Activated effector memory CD4-positive, alpha-beta T cell treated with Interleukin-2 at 50 U/mL for 16 hours (primary cell): ENCODE measurements around the gene TEX50.
"Not testable (repeated sequence)": the region's sequence is repeated elsewhere in the genome, so short reads cannot be mapped to it uniquely, and the experiment has no call there.

ENCODE experiments used
- DNase-seq: peaks from one replicate; pipeline ENCODE4 v3.0.0-alpha.2; 2020

The TEX50 gene, protein sequence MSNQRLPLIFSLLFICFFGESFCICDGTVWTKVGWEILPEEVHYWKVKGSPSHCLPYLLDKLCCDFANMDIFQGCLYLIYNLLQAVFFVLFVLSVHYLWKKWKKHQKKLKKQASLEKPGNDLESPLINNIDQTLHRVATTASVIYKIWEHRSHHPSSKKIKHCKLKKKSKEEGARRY

GRCh38 chr1:173635116-173635515 lies at the start of gene TEX50:
Gene TEX50 (plus strand): TSS chr1:173635338. CDS start chr1:173635522, 184 bp downstream.
- no peak for DNase-seq

GRCh38 chr1:173590557-173590956 lies 44.6 kb upstream of the TEX50 start:
- DNase-seq = no peak

GRCh38 chr1:173591138-173591537 lies 44.0 kb upstream of the TEX50 start:
- not testable (repeated sequence) for DNase-seq

- no peak for DNase-seq
These were observed 38.9 kb upstream of the TEX50 start for GRCh38 chr1:173596097-173596825.

DNA sequence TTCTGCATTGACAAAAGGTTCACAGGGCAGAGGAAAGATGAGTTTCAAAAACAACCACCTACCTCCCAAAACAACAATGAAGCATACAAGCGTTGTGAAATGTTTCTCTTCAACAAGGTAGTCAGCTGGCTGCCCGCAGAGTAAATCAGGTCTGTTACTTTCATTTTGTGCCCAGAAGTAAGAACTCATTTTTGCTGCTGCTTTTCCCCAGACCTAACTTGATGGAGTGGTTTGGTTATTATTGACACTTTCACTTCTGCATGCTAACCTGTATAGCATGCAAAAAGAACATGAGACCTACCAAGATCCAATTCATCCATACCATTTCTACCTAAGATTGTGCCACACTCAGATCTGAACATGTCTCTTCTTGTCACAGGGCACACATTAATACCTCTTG lies 33.5 kb upstream of the TEX50 start:
- DNase-seq = no peak

GRCh38 chr1:173603056-173603591 lies 32.0 kb upstream of the TEX50 start, which contains the start of gene SLC9C2:
Gene SLC9C2 (minus strand): TSS chr1:173603072. CDS start chr1:173601776, 1,296 bp downstream.
- DNase-seq = no peak

DNA sequence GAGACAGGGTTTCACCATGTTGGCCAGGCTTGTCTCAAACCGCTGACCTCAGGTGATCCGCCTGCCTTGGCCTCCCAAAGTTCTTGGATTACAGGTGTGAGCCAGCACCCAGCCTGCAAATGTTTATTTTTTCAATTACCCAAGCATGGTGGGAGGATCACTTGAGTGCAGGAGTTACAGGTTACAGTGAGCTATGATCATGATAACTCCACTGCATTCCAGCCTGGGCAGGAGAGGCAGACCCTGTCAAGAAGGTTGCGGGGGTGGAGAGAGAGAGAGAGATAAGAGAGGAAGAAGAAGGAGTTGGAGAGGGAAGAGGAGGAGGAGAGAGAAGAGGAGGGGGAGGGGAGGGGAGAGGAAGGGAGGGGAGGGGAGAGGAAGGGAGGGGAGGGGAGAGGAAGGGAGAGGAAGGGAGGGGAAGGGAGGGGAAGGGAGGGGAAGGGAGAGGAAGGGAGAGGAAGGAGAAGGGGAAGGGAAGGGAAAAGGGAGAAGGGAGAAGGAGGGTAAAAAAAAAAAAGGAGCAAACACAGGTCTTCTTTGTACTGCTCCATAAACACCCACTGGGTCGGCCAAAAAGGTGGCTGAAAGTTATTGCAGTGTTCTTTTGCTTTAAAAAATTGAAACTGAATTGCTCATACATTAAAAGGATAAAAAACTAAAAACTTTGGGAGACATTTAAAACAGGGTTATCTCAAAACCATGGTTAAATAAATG lies 26.5 kb upstream of the TEX50 start:
- no peak for DNase-seq

DNA sequence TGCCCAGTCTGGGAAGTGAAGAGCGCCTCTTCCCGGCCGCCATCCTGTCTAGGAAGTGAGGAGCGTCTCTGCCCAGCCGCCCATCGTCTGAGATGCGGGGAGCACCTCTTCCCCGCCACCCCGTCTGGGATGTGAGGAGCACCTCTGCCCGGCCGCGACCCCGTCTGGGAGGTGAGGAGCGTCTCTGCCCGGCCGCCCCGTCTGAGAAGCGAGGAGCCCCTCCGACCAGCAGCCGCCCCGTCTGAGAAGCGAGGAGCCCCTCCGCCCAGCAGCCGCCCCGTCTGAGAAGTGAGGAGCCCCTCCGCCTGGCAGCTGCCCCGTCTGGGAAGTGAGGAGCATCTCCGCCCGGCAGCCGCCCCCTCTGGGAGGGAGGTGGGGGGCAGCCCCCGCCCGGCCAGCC lies 22.1 kb upstream of the TEX50 start:
- DNase-seq = not testable (repeated sequence)

DNA sequence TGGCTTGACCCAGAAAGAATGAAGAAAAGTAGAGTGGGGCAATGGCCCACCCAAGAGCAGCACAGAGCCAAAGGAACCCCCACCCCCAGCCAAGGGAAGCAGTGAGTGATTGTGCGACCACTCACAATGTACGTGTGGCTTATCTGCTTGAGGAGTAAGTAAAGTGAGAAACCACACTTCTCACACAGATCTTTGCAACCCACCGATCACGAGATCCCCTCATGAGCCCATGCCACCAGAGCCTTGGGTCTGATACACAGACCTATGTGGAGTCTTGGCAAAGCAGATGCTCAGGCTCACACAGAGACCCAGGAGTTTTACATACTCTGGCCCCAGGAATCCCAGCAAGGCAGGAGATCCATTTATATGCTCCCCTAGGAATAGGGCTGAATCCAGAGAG lies 18.3 kb upstream of the TEX50 start:
- no peak for DNase-seq

DNA sequence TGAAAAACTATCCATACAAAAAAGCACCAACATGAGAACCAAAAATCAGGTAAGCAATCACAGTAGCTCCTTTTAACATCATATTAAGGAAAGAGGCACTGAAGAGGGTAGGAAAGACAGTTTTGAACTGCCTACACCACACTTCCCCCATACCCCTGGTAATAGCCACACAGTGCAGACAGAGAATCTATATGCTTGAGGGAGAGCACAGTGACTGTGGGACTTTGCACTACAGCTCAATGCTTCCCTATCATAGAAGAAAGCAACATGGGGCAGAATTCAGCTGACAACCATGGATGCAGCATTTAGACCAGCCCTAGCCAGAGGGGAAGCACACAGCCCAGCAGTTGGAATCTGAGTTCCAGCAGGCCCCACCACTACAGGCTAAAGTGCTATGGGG lies 7.9 kb upstream of the TEX50 start:
- no peak for DNase-seq

DNA sequence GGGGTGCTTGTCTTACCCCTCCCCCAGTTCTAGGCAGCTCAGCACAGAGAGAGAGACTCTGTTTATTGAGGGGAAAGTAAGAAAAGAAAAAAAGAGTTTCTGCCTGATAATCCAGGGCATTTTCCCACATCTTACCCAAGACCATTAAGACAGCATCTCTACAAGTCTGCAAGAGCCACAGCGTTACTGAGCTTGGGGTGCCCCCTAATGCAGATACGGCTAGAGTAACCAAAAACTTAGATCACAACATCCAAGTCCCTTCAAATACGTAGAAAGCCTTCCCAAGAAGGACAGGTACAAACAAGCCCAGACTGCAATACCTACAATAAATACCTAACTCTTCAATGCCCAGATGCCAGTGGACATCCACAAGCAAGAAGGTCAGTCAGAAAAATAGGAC lies 6.2 kb upstream of the TEX50 start:
- DNase-seq = no peak

- not testable (repeated sequence) for DNase-seq
These were observed 2.3 kb downstream of the TEX50 start for GRCh38 chr1:173637236-173638042.

DNA sequence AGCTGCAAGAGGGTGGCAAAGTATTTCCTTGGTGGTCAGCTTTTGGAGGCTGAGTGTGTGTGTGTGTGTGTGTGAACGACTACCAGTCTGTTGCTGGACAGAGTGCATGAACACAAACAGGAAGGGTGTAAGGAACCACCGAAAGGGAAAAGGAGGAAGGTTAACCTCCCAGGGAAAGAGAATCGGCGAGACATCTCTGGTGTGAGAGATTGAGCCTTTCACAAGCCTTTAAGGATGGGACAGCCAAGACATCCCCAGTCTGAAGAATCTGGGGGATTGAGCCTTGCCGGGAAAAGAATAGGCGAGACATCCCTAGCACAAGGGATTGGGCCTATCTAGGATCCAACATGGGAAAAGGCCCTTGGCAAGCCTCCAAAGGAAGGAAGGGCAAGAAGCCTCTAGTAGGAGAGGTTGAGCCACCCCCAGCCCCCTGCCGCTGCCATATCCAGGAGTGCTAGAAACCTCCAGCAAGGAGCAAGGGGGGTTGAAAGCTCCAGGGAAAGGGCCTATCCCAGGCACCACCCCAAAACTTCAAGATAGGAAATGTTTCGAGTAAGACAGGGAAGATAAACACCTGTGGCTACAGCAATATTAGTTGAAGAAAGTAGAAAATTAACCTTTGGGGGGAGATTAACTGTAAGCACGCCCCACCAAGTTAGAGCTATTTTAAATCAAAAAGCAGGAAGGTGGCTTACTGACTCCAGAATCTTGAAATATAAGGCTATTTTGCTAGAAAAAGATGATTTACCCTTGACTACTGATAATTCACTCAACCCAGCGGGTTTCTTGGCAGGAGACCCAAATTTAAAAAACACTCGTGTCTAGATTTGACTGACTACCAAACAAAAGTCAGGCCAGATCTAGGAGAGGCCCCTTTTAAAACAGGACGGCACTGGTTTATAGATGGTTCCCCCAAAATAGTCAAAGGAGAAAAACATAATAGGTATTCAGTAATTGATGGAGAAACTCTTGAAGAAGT lies 3.2 kb downstream of the TEX50 start:
- no peak for DNase-seq

DNA sequence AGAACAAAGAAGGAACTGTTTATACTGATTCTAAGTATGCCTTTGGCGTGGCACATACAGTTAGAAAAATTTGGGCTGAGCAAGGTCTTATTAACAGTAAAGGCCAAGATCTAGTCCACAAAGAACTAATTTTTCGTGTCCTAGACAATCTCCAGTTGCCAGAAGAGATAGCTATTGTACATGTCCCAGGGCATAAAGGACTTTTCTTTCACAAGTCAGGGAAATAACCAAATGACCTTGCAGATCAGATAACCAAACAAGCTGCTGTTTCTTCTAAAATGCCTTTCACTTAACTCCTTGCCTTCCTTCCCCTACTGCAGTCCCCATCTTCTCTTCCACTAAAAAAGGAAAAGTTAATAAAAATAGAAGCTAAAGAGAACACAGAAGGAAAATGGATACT lies 4.0 kb downstream of the TEX50 start:
- DNase-seq = no peak

DNA sequence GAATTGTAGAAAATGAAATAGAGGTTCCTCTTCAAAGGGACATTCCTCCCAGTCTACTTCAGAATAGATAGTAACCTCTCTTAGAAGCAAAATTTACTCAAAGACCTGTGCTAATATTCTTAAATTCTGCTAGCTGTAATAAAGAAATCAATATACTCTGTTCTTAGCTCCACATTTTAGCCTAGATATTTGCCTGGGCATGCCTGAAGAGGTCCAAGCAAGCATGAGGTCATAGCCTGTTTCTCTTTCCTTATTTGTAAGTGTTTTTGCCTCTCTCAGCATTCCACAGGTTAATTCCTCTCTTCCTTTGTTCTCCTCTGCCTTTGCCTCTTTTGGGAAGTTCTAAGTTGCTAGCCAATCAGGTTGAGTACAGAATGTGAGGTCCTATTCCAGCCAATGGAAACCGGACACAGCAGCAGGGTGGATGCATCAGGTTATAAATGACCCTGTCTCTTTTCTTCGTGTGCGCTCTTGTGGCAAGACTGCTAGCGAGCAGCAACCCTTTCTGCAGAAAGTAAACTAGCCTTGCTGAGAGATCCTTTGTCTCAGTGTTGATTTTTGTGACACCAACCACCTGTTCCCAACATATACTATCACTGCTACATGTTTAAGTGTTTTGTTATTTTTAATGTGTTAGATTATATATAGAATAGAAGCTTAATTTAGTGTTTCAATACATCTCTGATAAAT lies 7.5 kb downstream of the TEX50 start:
- not testable (repeated sequence) for DNase-seq

DNA sequence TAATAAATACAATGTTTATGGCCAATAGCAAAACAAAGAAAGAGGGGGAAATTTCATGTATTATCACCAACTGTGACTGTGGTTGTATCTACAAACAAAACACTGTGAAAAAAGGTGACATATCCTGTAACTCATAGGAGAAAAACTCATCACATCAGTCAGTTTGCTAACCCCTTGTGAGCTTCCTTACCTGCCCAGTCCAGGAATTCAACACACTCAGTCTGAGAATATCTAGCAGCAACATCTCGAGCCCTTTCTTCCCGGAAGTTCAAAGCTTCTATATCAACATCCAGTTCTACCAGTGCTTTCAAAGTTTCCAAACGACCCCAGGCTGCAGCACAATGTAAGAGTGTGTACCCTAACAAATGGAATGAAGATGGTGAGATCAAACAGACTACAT lies 11.5 kb downstream of the TEX50 start:
- no peak for DNase-seq

DNA sequence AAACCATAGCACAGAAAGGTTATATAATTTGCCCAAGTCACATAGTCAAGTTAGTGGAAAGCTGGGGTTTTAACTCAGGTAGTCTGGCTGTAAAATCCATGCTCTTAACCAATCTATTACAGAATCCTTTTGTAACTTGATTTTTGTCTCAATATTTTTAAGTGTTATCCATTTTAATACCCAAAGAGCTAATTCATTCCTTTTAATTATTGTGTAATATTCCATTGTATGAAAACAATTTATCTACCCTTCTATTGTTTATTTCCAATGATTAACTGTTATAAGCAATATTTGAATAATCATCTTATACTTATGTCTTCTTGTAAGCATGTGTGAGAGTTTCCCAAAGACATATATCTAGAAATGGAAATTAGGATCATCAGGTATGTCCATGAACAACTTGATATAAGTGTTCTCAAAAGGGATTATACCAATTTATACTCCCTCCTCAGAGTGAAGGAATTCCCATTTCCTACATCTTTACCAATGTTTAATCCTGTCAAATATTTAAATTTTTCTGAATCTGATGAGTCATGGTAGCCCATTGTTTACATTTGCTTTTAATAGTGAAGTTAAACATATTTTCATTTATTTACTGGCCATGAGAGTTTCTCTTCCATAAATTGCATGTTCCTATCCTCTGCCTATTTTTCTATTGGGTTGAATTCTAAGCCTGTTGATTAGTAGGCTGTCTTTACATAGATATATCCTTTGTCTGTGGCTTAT lies 13.9 kb downstream of the TEX50 start:
- DNase-seq = no peak

DNA sequence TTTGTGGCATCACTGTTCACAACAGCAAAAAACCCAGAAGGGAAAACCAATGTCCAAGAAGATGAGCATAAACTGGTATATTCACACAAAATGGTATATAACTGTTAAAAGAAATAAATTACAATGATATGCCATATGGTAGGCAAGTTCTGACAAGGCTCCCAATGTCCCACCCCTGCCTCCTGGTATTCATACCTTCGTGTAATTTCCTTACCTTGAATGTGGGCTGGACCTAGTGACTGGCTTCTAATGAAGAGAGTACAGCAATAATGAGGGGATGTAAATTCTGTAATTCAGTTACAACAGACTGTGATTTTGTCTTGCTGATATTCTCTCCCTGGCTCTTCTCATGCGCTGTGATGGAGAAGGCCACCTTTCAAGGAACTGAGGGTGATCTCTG lies 25.2 kb downstream of the TEX50 start:
- DNase-seq = no peak

DNA sequence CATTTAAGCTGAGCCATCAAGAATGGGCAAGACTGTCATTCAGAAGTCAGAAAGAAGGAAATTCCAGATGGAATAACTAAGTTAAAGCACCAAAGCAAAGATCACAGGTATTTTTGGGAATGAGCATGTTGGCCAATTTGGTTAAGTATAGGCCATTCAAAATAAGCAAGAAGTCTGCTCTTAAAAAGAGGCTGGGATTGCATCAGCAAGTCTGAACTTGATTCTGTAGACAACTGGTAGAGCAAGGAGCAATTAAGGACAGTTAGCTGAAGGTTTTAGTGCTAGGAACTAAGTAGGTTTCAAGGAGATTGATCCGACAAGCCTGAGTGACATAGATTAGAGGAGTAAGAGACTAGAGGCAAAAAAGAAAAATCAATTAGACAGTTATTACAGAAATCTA lies 26.1 kb downstream of the TEX50 start:
- no peak for DNase-seq

- no peak for DNase-seq
These were observed 26.6 kb downstream of the TEX50 start for GRCh38 chr1:173661763-173662162.
